MM.1S (cell line): ENCODE measurements around the gene ATP1A4.

Source experiments
- DNase-seq: peaks from one replicate; pipeline ENCODE4 v3.0.0-alpha.2; 2015
- H2AFZ ChIP-seq: fragments of 300-600 bp; sonication (generic); 2 replicates; pipeline ENCODE4 v1.6.0; 2016; ENCODE audit warnings: antibody characterized with exemption, low read length
- H3F3A ChIP-seq: fragments of 300-600 bp; sonication (generic); 2 replicates; pipeline ENCODE4 v1.6.1; 2016; ENCODE audit warnings: mild to moderate bottlenecking, antibody characterized with exemption, low read length, moderate library complexity, mixed read lengths; ENCODE audit not compliant: insufficient read depth
- H3K27ac ChIP-seq: fragments of 300-600 bp; sonication (generic); 2 replicates; pipeline ENCODE4 v1.5.1; 2016; ENCODE audit warnings: mild to moderate bottlenecking, low read length
- H3K27me3 ChIP-seq: fragments of 300-600 bp; sonication (generic); replicated peaks from 2 replicates; pipeline ENCODE4 v1.6.0; 2016; ENCODE audit warnings: low read length; ENCODE audit not compliant: insufficient read depth
- H3K36me3 ChIP-seq: fragments of 300-600 bp; sonication (generic); replicated peaks from 2 replicates; pipeline ENCODE4 v1.6.1; 2016; ENCODE audit warnings: mild to moderate bottlenecking, low read length, mixed read lengths; ENCODE audit not compliant: insufficient read depth
- H3K4me1 ChIP-seq: fragments of 300-600 bp; sonication (generic); 2 replicates; pipeline ENCODE4 v1.6.1; 2016; ENCODE audit warnings: low read length, mixed read lengths
- H3K4me2 ChIP-seq: fragments of 300-600 bp; sonication (generic); 2 replicates; pipeline ENCODE4 v1.6.0; 2016; ENCODE audit warnings: low read depth, low read length
- H3K4me3 ChIP-seq: fragments of 300-600 bp; sonication (generic); 2 replicates; pipeline ENCODE4 v1.5.1; 2016; ENCODE audit warnings: low read length, mixed read lengths
- H3K79me2 ChIP-seq: fragments of 300-600 bp; sonication (generic); 2 replicates; pipeline ENCODE4 v1.6.1; 2016; ENCODE audit warnings: mixed run types, low read length, mixed read lengths
- H3K9ac ChIP-seq: fragments of 300-600 bp; sonication (generic); 2 replicates; pipeline ENCODE4 v1.6.1; 2016; ENCODE audit warnings: low read length, mixed read lengths
- H3K9me2 ChIP-seq: fragments of 300-600 bp; sonication (generic); replicated peaks from 2 replicates; pipeline ENCODE4 v1.6.1; 2016; ENCODE audit warnings: mild to moderate bottlenecking, low read length, mixed read lengths; ENCODE audit not compliant: insufficient read depth
- H3K9me3 ChIP-seq: fragments of 300-600 bp; sonication (generic); replicated peaks from 2 replicates; pipeline ENCODE4 v1.6.1; 2016; ENCODE audit warnings: mild to moderate bottlenecking, low read length, mixed read lengths; ENCODE audit not compliant: insufficient read depth
- H4K20me1 ChIP-seq: fragments of 300-600 bp; sonication (generic); 2 replicates; pipeline ENCODE4 v1.6.1; 2016; ENCODE audit warnings: mild to moderate bottlenecking, low read length, moderate library complexity, mixed read lengths; ENCODE audit not compliant: insufficient read depth
- EZH2 ChIP-seq: fragments of 300-600 bp; sonication (generic); optimal IDR thresholded peaks from 2 replicates; pipeline ENCODE3; 2017; ENCODE audit warnings: low read depth, mild to moderate bottlenecking, antibody characterized with exemption, low read length, mixed read lengths
- EZH2phosphoT487 ChIP-seq: fragments of 300-600 bp; sonication (generic); IDR thresholded peaks from 2 replicates; pipeline ENCODE4 v1.6.1; 2018; ENCODE audit warnings: antibody characterized with exemption, low read length
- TF ChIP-seq, protein P1 (sequence below): fragments of 300-600 bp; sonication (generic); IDR thresholded peaks from 2 replicates; pipeline ENCODE4 v1.5.1; 2016; ENCODE audit warnings: antibody characterized with exemption, low read length, mixed read lengths

The ATP1A4 gene

DNA sequence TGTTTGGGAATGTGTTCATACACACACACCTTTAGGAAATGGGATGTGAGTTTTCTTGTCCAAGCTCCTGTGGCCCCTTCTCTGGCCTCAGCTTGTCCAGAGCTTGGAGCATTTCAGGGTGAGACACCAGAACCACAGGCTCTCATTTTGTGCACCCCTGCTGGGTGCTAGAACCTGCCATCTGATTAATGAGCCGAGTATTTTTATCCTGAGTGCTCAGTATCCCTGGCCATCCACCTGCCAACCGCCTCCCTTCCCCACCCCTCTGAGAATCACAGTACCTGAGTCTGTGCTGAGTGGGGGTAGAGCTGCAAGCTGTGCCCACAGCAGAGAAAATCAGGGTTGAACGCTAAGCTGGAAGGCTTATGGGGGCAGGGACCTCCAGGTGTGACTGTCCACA is 40.4 kb downstream of the ATP1A4 start:
- Histone ChIP-seq H3K4me2 (no peak overlapping the region), H2AFZ (no peak overlapping the region), H3K4me1 (peaks cover 7% of the 10 kb centered on the region; the same call in 1 of the 2 replicates), H3K36me3 (no peaks in the 10 kb centered on the region), H3F3A (no peaks in the 10 kb centered on the region), H3K9ac (no peak overlapping the region), H4K20me1 (no peaks in the 10 kb centered on the region), H3K4me3 (no peak overlapping the region), H3K9me3 (no peaks in the 10 kb centered on the region), H3K27me3 (no peaks in the 10 kb centered on the region), H3K79me2 (no peaks in the 10 kb centered on the region), H3K27ac (no peak overlapping the region), H3K9me2 (no peaks in the 10 kb centered on the region)
- TF ChIP-seq EZH2 (no peak), EZH2phosphoT487 (no peak)
- TF ChIP-seq, protein P1, sequence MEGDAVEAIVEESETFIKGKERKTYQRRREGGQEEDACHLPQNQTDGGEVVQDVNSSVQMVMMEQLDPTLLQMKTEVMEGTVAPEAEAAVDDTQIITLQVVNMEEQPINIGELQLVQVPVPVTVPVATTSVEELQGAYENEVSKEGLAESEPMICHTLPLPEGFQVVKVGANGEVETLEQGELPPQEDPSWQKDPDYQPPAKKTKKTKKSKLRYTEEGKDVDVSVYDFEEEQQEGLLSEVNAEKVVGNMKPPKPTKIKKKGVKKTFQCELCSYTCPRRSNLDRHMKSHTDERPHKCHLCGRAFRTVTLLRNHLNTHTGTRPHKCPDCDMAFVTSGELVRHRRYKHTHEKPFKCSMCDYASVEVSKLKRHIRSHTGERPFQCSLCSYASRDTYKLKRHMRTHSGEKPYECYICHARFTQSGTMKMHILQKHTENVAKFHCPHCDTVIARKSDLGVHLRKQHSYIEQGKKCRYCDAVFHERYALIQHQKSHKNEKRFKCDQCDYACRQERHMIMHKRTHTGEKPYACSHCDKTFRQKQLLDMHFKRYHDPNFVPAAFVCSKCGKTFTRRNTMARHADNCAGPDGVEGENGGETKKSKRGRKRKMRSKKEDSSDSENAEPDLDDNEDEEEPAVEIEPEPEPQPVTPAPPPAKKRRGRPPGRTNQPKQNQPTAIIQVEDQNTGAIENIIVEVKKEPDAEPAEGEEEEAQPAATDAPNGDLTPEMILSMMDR: no peak
- no peak for DNase-seq

DNA sequence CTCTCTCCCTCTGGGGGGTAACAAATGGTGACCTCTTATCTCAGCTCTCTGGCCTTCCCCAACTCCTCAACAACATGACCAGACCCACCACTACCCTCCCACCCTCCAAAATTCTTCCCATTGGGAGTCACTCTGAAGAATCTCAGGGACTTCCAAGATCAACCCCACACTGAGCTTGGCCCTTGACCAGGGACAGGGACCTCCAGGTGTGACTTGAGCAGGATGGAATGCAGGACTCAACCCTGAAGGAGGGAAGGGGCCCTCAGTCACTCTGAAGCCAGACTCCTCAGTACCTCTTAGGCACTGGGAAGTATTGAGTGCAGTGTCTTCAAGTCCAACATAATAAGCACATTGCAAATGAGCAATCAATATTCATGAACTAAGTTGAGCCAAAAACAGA is 40.8 kb downstream of the ATP1A4 start:
- no peaks in the 10 kb centered on the region for H3K36me3 ChIP-seq
- H3K9me2 ChIP-seq: no peaks in the 10 kb centered on the region
- H3K4me1 ChIP-seq: peaks cover 7% of the 10 kb centered on the region; the same call in 1 of the 2 replicates
- no peak overlapping the region for H3K9ac ChIP-seq
- no peaks in the 10 kb centered on the region for H3K27me3 ChIP-seq
- no peak overlapping the region for H3K4me2 ChIP-seq
- no peak for DNase-seq
- TF ChIP-seq EZH2 (no peak), EZH2phosphoT487 (no peak)
- TF ChIP-seq, protein P1: no peak
- no peak overlapping the region for H3K4me3 ChIP-seq
- no peaks in the 10 kb centered on the region for H3K79me2 ChIP-seq
- no peaks in the 10 kb centered on the region for H4K20me1 ChIP-seq
- no peaks in the 10 kb centered on the region for H3K9me3 ChIP-seq
- H3K27ac ChIP-seq: no peak overlapping the region
- no peaks in the 10 kb centered on the region for H3F3A ChIP-seq
- no peak overlapping the region for H2AFZ ChIP-seq

DNA sequence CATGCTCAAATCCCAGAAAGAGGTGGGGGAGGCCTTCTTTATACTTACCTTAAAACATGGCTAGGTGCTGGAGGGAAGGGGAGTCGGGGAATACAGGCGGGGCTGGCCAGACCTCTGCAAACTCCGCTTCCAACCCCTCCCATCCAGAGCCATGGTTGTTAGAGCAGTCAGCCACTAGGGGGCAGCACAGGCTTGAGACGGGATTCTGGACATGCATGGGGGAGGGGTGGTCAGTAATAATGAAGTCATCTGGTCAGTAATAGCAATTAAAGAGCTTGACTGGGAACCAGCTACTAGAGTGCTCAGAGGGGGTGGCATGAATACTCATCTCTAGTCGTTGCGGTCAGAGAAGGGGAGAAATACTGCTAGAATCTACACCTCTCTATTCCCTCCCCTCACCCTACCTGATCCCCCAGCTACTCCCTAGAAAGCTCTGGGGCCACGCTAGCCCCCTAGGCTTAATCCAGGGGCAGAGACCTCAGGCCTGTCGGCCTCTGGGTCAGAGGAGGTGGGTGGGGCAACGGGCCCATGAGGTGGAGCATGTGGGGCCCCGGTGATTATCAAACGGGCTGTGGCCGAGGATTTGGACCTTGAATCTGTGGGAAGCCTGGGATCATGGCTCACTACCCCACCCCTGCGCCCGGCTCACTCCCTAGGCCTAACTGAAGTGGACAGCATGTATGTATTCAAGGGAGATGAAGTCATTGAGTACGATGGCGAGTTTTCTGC is 41.9 kb downstream of the ATP1A4 start:
- no peaks in the 10 kb centered on the region for H3K9me2 ChIP-seq
- no peak overlapping the region for H2AFZ ChIP-seq
- no peak overlapping the region for H3K4me3 ChIP-seq
- no peaks in the 10 kb centered on the region for H3F3A ChIP-seq
- no peaks in the 10 kb centered on the region for H3K79me2 ChIP-seq
- H4K20me1 ChIP-seq: no peaks in the 10 kb centered on the region
- H3K4me1 ChIP-seq: peaks cover 7% of the 10 kb centered on the region; the same call in 1 of the 2 replicates
- TF ChIP-seq, protein P1: peak; percentile 99
- TF ChIP-seq EZH2 (no peak), EZH2phosphoT487 (no peak)
- H3K9ac ChIP-seq: no peak overlapping the region
- no peaks in the 10 kb centered on the region for H3K9me3 ChIP-seq
- H3K27ac ChIP-seq: no peak overlapping the region
- H3K27me3 ChIP-seq: no peaks in the 10 kb centered on the region
- no peaks in the 10 kb centered on the region for H3K36me3 ChIP-seq
- peak; percentile 85 for DNase-seq
- H3K4me2 ChIP-seq: no peak overlapping the region
